Activated CD4-positive, alpha-beta T cell treated with anti-CD3 and anti-CD28 coated beads, Interleukin-2, amount 10 ng/mL, durations not matched to agents 24 days and 14 days (primary cell): ENCODE data around the gene LCA5. TPM values are rescaled to one million over a fixed set of nuclear protein-coding genes. Genes with fewer than 3 reads are reported as not detected.
"Not testable (repeated sequence)": the region's sequence is repeated elsewhere in the genome, so short reads cannot be mapped to it uniquely, and the experiment has no call there.

Experiments
- DNase-seq: peaks from one replicate; pipeline ENCODE4 v3.0.0; 2022
- H3K27ac Mint-ChIP-seq: one replicate; pipeline ENCODE4 v1.8.0; 2022; ENCODE audit warnings: mild to moderate bottlenecking, mixed read lengths
- H3K27me3 Mint-ChIP-seq: one replicate; pipeline ENCODE4 v1.8.0; 2022; ENCODE audit warnings: mixed read lengths
- H3K36me3 Mint-ChIP-seq: one replicate; pipeline ENCODE4 v1.8.0; 2022; ENCODE audit warnings: low read depth, mild to moderate bottlenecking, mixed read lengths
- H3K4me1 Mint-ChIP-seq: one replicate; pipeline ENCODE4 v1.8.0; 2021; ENCODE audit warnings: mixed read lengths
- H3K4me3 Mint-ChIP-seq: one replicate; pipeline ENCODE4 v1.8.0; 2022; ENCODE audit warnings: mild to moderate bottlenecking, moderate library complexity, mixed read lengths
- H3K9me3 Mint-ChIP-seq: one replicate; pipeline ENCODE4 v1.8.0; 2021; ENCODE audit warnings: mixed read lengths
- intact Hi-C: fragments of 100-400 bp; cut with micrococcal nuclease; formaldehyde crosslinking; loops from one replicate; pipeline ENCODE4 v1.15.1; 2023
- total RNA-seq: library from RNA; stranded (reverse); gene quantifications from 2 replicates; pipeline ENCODE4 v1.2.3, GENCODE V29; 2022

LCA5 gene
- total RNA-seq, 1 donor from 2014 or later = 0.05 TPM

DNA sequence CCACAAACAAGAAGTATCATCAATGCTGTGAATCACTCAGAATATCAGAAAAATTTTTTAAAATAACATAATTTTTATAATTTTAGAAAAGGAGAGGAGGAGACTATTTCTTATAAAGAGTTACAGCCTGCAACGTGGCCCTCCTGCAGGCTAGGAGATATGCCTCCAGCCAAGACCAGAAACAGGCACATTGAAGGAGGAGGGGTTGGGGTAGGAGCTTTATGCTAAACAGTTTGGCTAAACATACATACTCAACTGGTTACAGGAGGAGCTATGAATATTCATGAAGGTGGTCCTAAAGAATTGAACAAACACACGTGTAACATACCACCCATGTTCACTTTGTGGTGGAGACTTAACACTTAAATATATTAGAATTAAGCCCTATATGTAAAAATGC, 14.2 kb upstream of the LCA5 start:
- H3K27ac Mint-ChIP-seq = no peak overlapping the region
- no peak overlapping the region for H3K4me3 Mint-ChIP-seq
- peaks cover 1% of the 10 kb centered on the region for H3K4me1 Mint-ChIP-seq
- no peaks in the 10 kb centered on the region for H3K27me3 Mint-ChIP-seq
- DNase-seq = no peak
- no peaks in the 10 kb centered on the region for H3K36me3 Mint-ChIP-seq
- intact Hi-C loops = no loop called here
- H3K9me3 Mint-ChIP-seq = no peaks in the 10 kb centered on the region

DNA sequence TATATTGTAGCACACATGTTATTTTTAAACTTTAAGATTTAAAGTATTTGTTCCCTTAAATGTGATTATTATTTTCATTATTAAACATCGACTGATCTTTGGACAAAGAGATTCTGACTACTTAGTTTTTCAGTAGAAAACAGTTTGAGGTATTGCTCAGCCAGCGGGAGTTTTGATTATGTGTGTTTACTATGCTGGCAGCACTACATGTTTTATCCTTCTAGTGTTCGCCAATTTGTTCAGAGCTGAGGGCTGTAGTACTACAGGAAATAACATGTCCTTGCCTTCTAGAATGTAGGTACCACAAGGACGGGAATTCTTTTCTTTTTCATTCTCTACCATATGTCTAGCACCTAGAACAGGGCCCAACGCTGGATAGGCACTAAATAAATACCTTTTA, 11.1 kb upstream of the LCA5 start:
- peaks cover 8% of the 10 kb centered on the region for H3K4me1 Mint-ChIP-seq
- intact Hi-C loops = no loop called here
- DNase-seq = no peak
- H3K9me3 Mint-ChIP-seq = no peaks in the 10 kb centered on the region
- H3K27ac Mint-ChIP-seq = no peak overlapping the region
- H3K36me3 Mint-ChIP-seq = no peaks in the 10 kb centered on the region
- H3K4me3 Mint-ChIP-seq = no peak overlapping the region
- H3K27me3 Mint-ChIP-seq = peaks cover 1% of the 10 kb centered on the region

DNA sequence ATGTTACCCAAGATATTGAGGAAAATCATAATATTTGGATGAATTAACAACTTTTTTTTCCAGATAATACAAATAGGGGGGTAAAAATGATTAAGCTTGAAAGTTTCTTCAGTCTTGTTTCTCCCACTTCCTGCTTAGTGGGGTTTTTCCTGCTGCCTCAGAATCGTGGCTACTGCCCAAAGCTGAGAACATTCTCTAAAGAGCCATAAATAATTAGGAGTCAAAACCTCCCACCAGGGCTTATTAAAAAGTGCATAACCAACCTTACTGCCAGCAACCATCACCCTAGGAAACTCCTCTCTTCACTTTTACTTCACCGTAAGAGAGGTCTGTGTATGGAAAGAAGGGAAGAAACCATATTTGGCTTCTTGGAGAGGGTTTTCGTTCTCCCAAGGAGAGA, 9.0 kb upstream of the LCA5 start:
- intact Hi-C loops = no loop called here
- Mint-ChIP-seq H3K27me3 (peaks cover 1% of the 10 kb centered on the region), H3K36me3 (no peaks in the 10 kb centered on the region), H3K27ac (no peak overlapping the region), H3K4me3 (no peak overlapping the region), H3K4me1 (peaks cover 6% of the 10 kb centered on the region), H3K9me3 (no peaks in the 10 kb centered on the region)
- DNase-seq = no peak

DNA sequence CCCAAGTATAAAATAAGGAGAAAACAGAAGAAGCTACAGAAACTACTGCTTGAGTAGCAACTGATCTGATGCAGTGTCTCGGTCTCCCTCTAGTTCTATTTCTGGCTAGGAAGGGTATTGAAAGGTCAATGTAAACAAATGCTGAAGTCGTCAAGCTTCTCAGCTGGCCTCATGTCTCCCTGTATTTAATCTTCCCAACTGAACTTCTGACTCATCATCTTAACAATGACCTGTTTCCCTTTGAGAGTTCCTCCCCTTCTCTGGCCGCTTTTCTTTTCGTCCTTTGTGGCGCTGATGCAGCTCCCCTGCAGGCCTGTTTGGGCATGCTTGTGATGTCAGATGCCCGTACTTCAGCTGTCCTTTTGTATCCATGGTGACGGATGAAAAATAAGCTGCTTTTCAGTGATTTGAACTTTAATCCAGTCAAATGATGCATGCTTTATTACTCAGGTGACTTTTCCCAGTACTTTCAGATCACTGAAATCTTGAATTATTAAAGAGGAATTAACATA, 7.8 kb upstream of the LCA5 start:
- no peak for DNase-seq
- Mint-ChIP-seq H3K36me3 (no peaks in the 10 kb centered on the region), H3K27me3 (peaks cover 1% of the 10 kb centered on the region), H3K4me1 (peaks cover 6% of the 10 kb centered on the region), H3K4me3 (no peak overlapping the region), H3K9me3 (no peaks in the 10 kb centered on the region), H3K27ac (no peak overlapping the region)
- intact Hi-C loops = no loop called here

DNA sequence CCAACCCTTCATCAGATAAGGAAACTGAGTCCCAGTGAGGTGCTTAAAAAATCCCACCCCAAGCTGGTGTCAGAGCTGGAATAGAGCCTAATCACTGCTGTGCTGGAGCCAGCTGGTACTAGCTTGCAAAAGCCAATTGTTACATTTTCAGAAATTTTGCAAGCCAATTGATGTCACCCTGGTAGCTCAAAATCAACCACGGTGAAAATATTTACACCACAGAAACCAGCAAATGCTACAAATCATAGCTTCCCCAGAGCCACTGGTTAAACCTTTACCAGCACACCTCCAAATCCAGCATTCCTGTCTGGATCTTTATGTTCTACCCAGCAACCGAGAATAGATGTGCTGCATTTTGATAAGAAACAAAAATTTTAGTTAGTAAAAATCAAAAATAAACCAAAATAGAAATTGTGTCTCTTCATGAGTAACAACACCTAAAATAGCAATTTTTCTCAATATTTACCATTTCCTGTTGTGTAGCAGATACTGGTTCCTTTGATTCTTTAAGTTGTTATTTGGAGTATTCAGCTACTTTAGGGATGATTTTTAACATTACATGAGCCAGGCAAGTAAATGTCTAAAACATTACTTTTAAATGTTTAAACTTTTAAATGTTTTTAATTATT, 7.2 kb upstream of the LCA5 start:
- no peak for DNase-seq
- Mint-ChIP-seq H3K4me3 (no peak overlapping the region), H3K4me1 (peaks cover 6% of the 10 kb centered on the region), H3K9me3 (no peaks in the 10 kb centered on the region), H3K36me3 (no peaks in the 10 kb centered on the region), H3K27me3 (peaks cover 1% of the 10 kb centered on the region), H3K27ac (no peak overlapping the region)
- intact Hi-C loops = no loop called here

DNA sequence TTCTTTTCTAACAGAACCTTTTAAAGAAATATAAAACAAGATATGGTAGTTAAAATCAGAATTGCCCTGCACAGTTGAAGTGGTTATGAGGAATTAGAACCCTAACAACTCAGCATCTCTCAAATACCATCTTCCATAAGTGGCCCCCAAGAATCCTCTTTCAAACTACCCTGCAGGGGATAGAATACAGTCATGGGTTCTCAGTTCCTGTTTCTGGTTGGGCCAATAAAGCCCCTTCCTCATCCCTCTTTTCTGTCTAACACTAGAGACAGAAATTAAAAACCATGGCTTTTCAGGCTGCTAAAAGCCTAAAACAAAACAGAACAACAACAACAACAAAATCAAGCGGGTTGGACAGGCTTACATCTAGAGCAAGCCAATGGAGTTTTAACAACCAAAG, 6.7 kb upstream of the LCA5 start:
- Mint-ChIP-seq H3K9me3 (no peaks in the 10 kb centered on the region), H3K36me3 (no peaks in the 10 kb centered on the region), H3K27ac (no peak overlapping the region), H3K4me1 (peaks cover 6% of the 10 kb centered on the region), H3K27me3 (peaks cover 1% of the 10 kb centered on the region), H3K4me3 (no peak overlapping the region)
- no peak for DNase-seq
- intact Hi-C loops = no loop called here

DNA sequence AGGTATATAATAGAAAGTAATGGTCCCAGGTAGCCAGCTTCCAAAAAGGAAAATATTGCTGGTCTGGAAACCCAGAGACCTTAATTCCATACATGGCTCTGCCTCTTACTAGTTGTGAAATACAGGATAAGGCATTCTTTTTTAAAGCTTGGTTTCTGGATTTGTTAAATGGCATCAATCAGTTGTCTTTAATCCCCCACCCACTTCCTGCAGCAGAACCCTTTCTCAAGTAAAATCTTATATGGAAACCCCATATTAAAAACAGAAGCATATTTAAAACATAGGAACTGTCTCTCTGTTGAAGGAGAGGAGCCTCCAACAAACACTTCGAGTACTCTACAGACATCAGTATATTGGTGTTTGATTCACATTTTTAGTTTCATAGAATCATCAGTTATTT, 6.2 kb upstream of the LCA5 start:
- peaks cover 1% of the 10 kb centered on the region for H3K27me3 Mint-ChIP-seq
- peaks cover 6% of the 10 kb centered on the region for H3K4me1 Mint-ChIP-seq
- no peak overlapping the region for H3K4me3 Mint-ChIP-seq
- no peaks in the 10 kb centered on the region for H3K36me3 Mint-ChIP-seq
- DNase-seq = no peak
- no peaks in the 10 kb centered on the region for H3K9me3 Mint-ChIP-seq
- intact Hi-C loops = no loop called here
- no peak overlapping the region for H3K27ac Mint-ChIP-seq

DNA sequence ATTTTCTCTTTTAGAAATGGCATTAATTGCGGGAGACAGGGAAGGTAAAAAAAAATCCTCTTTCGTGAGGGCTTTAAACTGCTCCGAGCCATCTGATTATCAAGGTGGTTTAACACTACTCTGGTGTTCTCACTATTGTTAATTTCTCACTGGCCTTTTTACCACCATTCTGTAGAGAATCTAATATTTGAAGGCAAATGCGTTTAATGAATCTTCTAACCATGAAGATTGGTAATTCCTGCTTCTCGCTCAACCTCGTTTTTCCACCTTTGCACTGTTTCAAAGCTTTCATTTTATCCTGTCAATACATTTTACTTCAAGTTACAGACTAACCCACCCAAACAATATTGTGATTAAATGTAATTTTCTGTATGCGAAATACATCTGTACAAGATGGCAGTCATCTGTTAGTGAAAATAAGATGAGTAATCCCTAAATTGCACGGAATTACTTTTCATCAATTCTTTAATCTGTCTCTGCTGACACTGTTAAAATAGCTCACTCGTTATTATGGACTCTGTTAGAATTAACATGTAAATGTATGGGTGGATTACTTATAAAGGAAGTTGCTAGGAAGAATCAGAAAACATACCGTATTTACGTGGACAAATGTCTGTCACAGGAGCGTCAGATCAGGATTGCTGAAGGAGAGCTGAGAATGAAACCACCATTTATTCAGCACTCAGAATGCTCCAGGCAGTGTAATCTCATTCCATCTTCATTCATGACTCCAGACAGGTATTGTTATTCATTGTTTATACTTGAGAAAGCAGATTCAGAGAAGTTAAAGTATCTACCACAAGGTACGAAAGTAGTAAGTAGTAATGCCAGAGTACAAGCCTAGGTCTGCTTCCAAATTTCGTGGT, 1.1 kb upstream of the LCA5 start:
- no peak overlapping the region for H3K4me3 Mint-ChIP-seq
- no peaks in the 10 kb centered on the region for H3K4me1 Mint-ChIP-seq
- no peak overlapping the region for H3K27ac Mint-ChIP-seq
- no peaks in the 10 kb centered on the region for H3K36me3 Mint-ChIP-seq
- DNase-seq = no peak
- peaks cover 17% of the 10 kb centered on the region for H3K27me3 Mint-ChIP-seq
- intact Hi-C loops = no loop called here
- no peaks in the 10 kb centered on the region for H3K9me3 Mint-ChIP-seq

DNA sequence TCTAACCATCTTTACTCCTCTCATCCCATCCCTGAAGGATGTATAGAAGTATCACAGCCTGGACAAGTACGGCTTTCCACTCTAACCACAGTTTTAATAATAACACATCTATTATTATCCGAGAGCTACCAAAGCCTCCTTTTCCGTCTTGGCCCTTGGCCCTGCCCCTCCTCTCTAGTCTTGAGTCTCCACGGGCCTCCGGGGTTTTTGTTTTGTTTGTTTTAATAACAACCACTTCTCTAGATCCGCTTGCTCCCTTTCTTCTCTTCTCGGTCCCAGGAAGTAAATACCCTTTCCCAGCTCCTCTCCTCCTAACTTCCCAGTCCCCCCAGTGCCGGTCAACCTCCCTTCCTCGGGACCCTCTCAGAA, 661 bp downstream of the LCA5 start:
- H3K36me3 Mint-ChIP-seq = no peaks in the 10 kb centered on the region
- no peak overlapping the region for H3K27ac Mint-ChIP-seq
- intact Hi-C loops = loop anchor here (2.0 kb wide), 2 partner anchors 458 to 670 kb away; partner anchors contain the start of genes IRAK1BP1 and PHIP
- H3K27me3 Mint-ChIP-seq = peaks cover 16% of the 10 kb centered on the region
- no peaks in the 10 kb centered on the region for H3K9me3 Mint-ChIP-seq
- DNase-seq = no peak
- no peak overlapping the region for H3K4me3 Mint-ChIP-seq
- no peaks in the 10 kb centered on the region for H3K4me1 Mint-ChIP-seq

DNA sequence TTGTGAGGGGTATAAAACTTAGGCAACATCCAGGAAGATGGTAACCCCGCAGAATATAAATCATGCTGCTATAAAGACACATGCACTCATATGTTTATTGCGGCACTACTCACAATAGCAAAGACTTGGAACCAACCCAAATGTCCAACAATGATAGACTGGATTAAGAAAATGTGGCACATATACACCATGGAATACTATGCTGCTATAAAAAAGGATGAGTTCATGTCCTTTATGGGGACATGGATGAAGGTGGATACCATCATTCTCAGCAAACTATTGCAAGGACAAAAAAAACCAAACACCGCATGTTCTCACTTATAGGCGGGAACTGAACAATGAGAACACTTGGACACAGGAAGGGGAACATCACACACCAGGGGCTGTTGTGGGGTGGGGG, 7.7 kb downstream of the LCA5 start:
- intact Hi-C loops, H3K4me1 Mint-ChIP-seq, H3K36me3 Mint-ChIP-seq, DNase-seq, H3K9me3 Mint-ChIP-seq, H3K27ac Mint-ChIP-seq, H3K4me3 Mint-ChIP-seq, H3K27me3 Mint-ChIP-seq: not testable (repeated sequence)

DNA sequence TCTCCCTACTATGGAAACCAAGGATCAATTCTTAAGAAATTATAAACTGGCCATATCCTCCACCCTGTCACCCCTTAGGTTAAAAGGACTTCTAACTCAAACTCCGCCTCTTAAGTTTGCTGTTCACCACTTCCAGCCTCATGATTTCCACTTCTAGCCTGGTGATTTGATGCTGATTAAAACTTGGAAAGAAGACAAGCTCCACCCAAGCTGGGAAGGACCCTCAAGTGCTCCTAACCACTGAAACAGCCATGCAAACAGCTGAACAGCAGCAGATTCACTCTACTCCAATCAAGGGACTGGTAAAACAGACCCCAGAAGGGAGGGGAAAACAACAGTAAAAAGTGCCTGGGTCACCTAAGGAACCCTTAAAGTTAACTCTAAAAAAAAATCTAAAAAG, 10.3 kb downstream of the LCA5 start:
- Mint-ChIP-seq H3K36me3 (no peaks in the 10 kb centered on the region), H3K27ac (no peak overlapping the region), H3K4me3 (no peak overlapping the region), H3K4me1 (no peaks in the 10 kb centered on the region), H3K9me3 (no peaks in the 10 kb centered on the region), H3K27me3 (no peaks in the 10 kb centered on the region)
- intact Hi-C loops = no loop called here
- no peak for DNase-seq

DNA sequence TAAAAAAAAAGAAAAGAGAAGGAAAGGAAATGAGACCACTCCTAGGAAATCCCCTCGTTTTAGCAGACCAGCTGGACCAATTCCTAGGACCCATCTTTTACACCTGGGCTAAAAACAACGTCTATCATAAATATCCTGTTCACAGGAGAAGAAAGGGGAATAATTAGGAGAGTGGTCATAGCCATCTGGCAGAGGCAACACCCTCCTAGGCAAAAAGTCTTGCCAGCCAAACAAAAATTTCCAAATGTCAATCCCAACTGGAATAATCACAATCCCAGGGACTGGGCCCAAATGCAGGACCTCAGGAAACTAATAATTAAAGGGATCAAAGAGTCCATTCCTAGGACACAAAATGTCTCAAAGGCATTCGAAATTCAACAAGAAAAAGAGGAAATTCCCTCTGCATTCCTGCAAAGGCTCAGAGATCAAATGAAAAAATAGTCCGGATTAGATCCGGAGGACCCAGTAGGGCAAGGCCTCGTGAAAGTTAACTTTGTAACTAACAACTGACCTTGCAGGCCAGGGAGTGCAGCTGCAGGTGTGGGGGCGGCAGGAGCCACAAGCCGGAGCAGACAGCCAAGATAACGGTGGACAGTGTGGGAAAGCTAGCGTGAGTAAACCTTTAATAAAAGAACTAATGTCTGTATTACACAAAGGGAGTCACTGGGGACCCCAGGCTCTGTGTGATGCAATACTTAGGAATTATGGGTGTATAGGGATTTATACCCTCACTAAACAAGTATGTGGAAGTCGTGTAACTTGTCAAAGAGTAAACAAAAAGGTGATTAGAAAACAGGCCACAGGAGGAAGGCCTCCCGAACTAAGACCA, 11.7 kb downstream of the LCA5 start:
- no peak for DNase-seq
- Mint-ChIP-seq H3K27me3 (no peaks in the 10 kb centered on the region), H3K36me3 (no peaks in the 10 kb centered on the region), H3K4me3 (no peak overlapping the region), H3K9me3 (no peaks in the 10 kb centered on the region), H3K4me1 (no peaks in the 10 kb centered on the region), H3K27ac (no peak overlapping the region)
- intact Hi-C loops = no loop called here

DNA sequence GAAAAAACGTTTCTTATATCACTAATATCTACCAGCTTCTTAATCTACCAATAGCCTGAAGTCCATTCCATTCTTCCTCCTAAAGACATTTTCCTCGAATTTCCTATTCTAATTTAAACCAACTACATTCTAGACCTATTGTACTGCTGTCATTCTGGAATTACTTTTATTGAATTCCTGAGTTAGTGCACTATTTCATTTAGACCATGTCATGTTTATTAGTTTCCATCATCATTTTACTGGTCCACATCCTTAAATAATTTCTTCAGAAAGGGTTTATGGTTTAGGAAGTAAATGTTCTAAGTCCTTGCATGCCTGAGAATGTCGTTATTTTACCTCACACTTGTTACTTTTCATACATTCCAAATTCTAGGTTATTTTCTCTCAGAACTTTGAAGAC, 13.2 kb downstream of the LCA5 start:
- Mint-ChIP-seq H3K27me3 (no peaks in the 10 kb centered on the region), H3K36me3 (no peaks in the 10 kb centered on the region), H3K27ac (no peak overlapping the region), H3K4me1 (no peaks in the 10 kb centered on the region), H3K4me3 (no peak overlapping the region), H3K9me3 (no peaks in the 10 kb centered on the region)
- DNase-seq = no peak
- intact Hi-C loops = no loop called here

DNA sequence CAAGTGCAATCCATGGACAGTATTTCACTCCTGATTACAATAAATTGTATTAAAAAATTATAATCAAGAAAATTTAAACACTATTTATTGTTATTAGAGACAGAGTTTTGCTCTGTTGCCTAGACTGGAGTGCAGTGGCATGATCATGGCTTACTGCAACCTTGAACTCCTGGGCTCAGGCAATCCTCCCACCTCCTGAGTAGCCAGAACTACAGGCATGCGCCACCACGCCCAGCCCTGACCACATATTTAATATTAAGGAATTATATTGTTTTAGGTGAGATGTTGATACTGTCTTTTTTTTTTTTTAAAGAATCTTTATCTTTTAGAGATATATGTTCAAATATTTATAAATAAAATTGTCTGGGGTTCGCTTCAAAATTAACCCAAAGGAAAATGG, 14.6 kb downstream of the LCA5 start:
- no peaks in the 10 kb centered on the region for H3K36me3 Mint-ChIP-seq
- no peaks in the 10 kb centered on the region for H3K9me3 Mint-ChIP-seq
- H3K4me1 Mint-ChIP-seq = no peaks in the 10 kb centered on the region
- no peak overlapping the region for H3K4me3 Mint-ChIP-seq
- no peak overlapping the region for H3K27ac Mint-ChIP-seq
- H3K27me3 Mint-ChIP-seq = no peaks in the 10 kb centered on the region
- intact Hi-C loops = no loop called here
- no peak for DNase-seq
